ENCODE data around the gene HLA-DOA. TPM values are rescaled to one million over a fixed set of nuclear protein-coding genes. Genes with fewer than 3 reads are reported as not detected.

The HLA-DOA gene
- total and polyA plus RNA-seq, 2 of the 8 experiments (the other 6 are each of a cell fraction or from before 2014, with no cell fraction given), result 23.7 to 89.0 TPM

DNA sequence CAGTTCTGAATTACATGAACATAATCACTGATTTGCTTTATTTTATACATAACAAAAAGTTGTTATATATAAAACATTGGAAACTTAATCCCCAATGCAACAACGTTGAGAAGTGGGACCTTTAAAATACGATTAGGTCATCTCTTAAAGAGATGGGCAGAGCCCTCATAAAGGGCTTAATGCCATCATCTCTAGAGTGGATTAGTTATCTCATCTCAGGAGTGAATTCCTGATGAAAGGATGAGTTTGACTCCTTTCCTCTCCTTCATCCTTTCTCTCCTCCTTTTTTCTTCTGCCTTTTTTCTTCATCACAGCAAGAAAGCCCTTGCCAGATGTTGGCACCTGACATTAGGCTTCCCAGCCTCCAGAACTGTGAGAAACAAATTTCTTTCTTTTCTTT is 13.9 kb downstream of the HLA-DOA start (continued):
- TF ChIP-seq, protein P1, sequence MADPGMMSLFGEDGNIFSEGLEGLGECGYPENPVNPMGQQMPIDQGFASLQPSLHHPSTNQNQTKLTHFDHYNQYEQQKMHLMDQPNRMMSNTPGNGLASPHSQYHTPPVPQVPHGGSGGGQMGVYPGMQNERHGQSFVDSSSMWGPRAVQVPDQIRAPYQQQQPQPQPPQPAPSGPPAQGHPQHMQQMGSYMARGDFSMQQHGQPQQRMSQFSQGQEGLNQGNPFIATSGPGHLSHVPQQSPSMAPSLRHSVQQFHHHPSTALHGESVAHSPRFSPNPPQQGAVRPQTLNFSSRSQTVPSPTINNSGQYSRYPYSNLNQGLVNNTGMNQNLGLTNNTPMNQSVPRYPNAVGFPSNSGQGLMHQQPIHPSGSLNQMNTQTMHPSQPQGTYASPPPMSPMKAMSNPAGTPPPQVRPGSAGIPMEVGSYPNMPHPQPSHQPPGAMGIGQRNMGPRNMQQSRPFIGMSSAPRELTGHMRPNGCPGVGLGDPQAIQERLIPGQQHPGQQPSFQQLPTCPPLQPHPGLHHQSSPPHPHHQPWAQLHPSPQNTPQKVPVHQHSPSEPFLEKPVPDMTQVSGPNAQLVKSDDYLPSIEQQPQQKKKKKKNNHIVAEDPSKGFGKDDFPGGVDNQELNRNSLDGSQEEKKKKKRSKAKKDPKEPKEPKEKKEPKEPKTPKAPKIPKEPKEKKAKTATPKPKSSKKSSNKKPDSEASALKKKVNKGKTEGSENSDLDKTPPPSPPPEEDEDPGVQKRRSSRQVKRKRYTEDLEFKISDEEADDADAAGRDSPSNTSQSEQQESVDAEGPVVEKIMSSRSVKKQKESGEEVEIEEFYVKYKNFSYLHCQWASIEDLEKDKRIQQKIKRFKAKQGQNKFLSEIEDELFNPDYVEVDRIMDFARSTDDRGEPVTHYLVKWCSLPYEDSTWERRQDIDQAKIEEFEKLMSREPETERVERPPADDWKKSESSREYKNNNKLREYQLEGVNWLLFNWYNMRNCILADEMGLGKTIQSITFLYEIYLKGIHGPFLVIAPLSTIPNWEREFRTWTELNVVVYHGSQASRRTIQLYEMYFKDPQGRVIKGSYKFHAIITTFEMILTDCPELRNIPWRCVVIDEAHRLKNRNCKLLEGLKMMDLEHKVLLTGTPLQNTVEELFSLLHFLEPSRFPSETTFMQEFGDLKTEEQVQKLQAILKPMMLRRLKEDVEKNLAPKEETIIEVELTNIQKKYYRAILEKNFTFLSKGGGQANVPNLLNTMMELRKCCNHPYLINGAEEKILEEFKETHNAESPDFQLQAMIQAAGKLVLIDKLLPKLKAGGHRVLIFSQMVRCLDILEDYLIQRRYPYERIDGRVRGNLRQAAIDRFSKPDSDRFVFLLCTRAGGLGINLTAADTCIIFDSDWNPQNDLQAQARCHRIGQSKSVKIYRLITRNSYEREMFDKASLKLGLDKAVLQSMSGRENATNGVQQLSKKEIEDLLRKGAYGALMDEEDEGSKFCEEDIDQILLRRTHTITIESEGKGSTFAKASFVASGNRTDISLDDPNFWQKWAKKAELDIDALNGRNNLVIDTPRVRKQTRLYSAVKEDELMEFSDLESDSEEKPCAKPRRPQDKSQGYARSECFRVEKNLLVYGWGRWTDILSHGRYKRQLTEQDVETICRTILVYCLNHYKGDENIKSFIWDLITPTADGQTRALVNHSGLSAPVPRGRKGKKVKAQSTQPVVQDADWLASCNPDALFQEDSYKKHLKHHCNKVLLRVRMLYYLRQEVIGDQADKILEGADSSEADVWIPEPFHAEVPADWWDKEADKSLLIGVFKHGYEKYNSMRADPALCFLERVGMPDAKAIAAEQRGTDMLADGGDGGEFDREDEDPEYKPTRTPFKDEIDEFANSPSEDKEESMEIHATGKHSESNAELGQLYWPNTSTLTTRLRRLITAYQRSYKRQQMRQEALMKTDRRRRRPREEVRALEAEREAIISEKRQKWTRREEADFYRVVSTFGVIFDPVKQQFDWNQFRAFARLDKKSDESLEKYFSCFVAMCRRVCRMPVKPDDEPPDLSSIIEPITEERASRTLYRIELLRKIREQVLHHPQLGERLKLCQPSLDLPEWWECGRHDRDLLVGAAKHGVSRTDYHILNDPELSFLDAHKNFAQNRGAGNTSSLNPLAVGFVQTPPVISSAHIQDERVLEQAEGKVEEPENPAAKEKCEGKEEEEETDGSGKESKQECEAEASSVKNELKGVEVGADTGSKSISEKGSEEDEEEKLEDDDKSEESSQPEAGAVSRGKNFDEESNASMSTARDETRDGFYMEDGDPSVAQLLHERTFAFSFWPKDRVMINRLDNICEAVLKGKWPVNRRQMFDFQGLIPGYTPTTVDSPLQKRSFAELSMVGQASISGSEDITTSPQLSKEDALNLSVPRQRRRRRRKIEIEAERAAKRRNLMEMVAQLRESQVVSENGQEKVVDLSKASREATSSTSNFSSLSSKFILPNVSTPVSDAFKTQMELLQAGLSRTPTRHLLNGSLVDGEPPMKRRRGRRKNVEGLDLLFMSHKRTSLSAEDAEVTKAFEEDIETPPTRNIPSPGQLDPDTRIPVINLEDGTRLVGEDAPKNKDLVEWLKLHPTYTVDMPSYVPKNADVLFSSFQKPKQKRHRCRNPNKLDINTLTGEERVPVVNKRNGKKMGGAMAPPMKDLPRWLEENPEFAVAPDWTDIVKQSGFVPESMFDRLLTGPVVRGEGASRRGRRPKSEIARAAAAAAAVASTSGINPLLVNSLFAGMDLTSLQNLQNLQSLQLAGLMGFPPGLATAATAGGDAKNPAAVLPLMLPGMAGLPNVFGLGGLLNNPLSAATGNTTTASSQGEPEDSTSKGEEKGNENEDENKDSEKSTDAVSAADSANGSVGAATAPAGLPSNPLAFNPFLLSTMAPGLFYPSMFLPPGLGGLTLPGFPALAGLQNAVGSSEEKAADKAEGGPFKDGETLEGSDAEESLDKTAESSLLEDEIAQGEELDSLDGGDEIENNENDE (IDR thresholded peaks at IDR 0.05; ENCODE audit: insufficient replicate concordance, low read length), result no peak
- TF ChIP-seq EP300 (IDR thresholded peaks at IDR 0.05; ENCODE audit: borderline replicate concordance in 1 of 2, low read depth in 2 of 2, low read length in 2 of 2), result no peak
- TF ChIP-seq KDM1A (IDR thresholded peaks at IDR 0.05; ENCODE audit: borderline replicate concordance, low read length), result no peak

Measured in H1 (cell line).